Sigmoid colon (tissue), 7 donors: ENCODE results near the gene DGKQ. TPM values are rescaled to one million over a fixed set of nuclear protein-coding genes. Genes with fewer than 3 reads are reported as not detected.

Experiments used
- DNase-seq: peaks from one replicate; pipeline ENCODE4 v3.0.0-alpha.2; 2019
- H3K27ac ChIP-seq, 4 donors: fragments of 200-600 bp; sonication (generic); one replicate each; pipeline ENCODE4 v1.5.1; 2016 to 2019; ENCODE audit warnings: mild to moderate bottlenecking in 1 of 4
- H3K27me3 ChIP-seq, 3 donors: fragments of 200-600 bp; sonication (generic); one replicate each; pipeline ENCODE4 v1.5.1; 2019; ENCODE audit warnings: mild to moderate bottlenecking in 1 of 3
- H3K36me3 ChIP-seq, 4 donors: fragments of 200-600 bp; sonication (generic); one replicate each; pipeline ENCODE4 v1.5.1; 2016 to 2019
- H3K4me1 ChIP-seq, 4 donors: fragments of 200-600 bp; sonication (generic); one replicate each; pipeline ENCODE4 v1.5.1; 2017 to 2019
- H3K4me3 ChIP-seq, 4 donors: fragments of 200-600 bp; sonication (generic); one replicate each; pipeline ENCODE4 v1.5.1; 2017 to 2019; ENCODE audit warnings: mild to moderate bottlenecking in 2 of 4, moderate library complexity in 1 of 4
- H3K9me3 ChIP-seq, 4 donors: fragments of 200-600 bp in 3 of 4; sonication (generic) in 3 of 4; one replicate each; pipeline versions ENCODE4 v1.5.1 to v1.6.1; 2013 to 2019
- EP300 ChIP-seq, 4 donors: sonication (generic); formaldehyde crosslinking; IDR thresholded peaks; one replicate each; pipeline ENCODE4 v1.6.1; 2017; ENCODE audit warnings: antibody characterized with exemption in 4 of 4
- POLR2A ChIP-seq, 2 donors: fragments of 450-650 bp; IDR thresholded peaks; one replicate each; pipeline ENCODE4 v1.6.1; 2016; ENCODE audit warnings: antibody characterized with exemption in 2 of 2, mild to moderate bottlenecking in 2 of 2, moderate library complexity in 2 of 2
- POLR2AphosphoS5 ChIP-seq, 4 donors: sonication (generic); formaldehyde crosslinking; IDR thresholded peaks; one replicate each; pipeline ENCODE4 v1.6.1; 2017; ENCODE audit warnings: antibody characterized with exemption in 4 of 4
- WGBS, 2 donors: extraction: QIAGEN DNeasy Blood & Tissue Kit; methylation state at CpG; one replicate each; pipeline ENCODE4 v1.1.7; 2013; 5-methylcytosine and 5-hydroxymethylcytosine counted together
- intact Hi-C: fragments of 100-400 bp; cut with DNase I; formaldehyde crosslinking; loops from one replicate; pipeline ENCODE4 v1.15.1; 2023
- polyA plus RNA-seq, 3 donors: library from polyadenylated mRNA; stranded (reverse); fragments of 200-250 nt; gene quantifications; one replicate each; pipeline ENCODE4 v1.2.3, GENCODE V29; 2013
- total RNA-seq, 4 donors: library from RNA; depleted of rRNA; stranded (reverse); fragments of >200 nt; gene quantifications; one replicate each; pipeline ENCODE4 v1.1.0, GENCODE V29; 2016
- TF ChIP-seq, protein P1 (sequence below), 4 experiments: fragments of 450-650 bp in 3 of 4; fragments of 200-600 bp in 1 of 4; IDR thresholded peaks; one replicate each; pipeline ENCODE4 v1.5.1; 2016 to 2019; ENCODE audit warnings: antibody characterized with exemption in 4 of 4, mild to moderate bottlenecking in 3 of 4, moderate library complexity in 2 of 4
- donor health status: healthy with polysubstance abuse.
- donor health status: Bipolar disorder and iron deficiency.
- donor health status: healthy.

DGKQ gene
- total and polyA plus RNA-seq, 7 donors = 3.5 to 26.2 (median 8.9) TPM

DNA sequence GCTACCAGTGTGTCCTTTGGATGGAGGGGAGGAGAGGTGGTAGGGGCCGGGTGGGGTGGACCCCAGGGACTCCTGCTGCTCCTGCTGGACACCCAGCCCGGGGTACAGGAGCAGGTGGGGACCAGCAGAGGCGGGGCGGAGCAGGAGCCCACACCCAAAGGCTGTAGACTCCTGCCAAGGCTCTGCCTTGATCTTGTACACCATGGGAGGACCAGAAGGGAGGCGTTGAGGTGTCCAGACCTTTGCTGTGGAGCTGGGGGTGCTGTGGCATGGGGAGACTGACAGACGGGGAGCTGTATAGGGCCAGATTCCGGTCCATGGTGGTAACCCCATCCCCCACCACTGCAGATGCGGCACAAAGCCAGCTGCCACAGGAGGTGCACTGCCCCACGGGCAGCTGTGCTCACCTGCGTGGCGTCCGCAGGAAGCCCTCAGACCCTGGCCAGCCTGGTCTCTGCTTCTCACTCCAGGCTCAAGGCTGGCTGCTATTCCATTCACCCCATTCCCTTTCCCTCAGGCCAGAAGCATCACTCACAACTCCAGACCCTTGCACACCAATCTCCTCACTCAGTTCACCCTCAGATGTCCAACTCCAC, 24.8 kb upstream of the DGKQ start:
- TF ChIP-seq POLR2A (IDR thresholded peaks at IDR 0.05) = no peak
- TF ChIP-seq POLR2AphosphoS5 (IDR thresholded peaks at IDR 0.05) = no peak
- TF ChIP-seq EP300 (IDR thresholded peaks at IDR 0.05) = no peak
- TF ChIP-seq, protein P1, sequence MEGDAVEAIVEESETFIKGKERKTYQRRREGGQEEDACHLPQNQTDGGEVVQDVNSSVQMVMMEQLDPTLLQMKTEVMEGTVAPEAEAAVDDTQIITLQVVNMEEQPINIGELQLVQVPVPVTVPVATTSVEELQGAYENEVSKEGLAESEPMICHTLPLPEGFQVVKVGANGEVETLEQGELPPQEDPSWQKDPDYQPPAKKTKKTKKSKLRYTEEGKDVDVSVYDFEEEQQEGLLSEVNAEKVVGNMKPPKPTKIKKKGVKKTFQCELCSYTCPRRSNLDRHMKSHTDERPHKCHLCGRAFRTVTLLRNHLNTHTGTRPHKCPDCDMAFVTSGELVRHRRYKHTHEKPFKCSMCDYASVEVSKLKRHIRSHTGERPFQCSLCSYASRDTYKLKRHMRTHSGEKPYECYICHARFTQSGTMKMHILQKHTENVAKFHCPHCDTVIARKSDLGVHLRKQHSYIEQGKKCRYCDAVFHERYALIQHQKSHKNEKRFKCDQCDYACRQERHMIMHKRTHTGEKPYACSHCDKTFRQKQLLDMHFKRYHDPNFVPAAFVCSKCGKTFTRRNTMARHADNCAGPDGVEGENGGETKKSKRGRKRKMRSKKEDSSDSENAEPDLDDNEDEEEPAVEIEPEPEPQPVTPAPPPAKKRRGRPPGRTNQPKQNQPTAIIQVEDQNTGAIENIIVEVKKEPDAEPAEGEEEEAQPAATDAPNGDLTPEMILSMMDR (IDR thresholded peaks at IDR 0.05) = no peak
- DNase-seq = no peak
- Histone ChIP-seq H3K27ac (no peak overlapping the region), H3K36me3 (no peaks in the 10 kb centered on the region), H3K4me1 (peaks cover 0 to 31% (median 28%) of the 10 kb centered on the region in 4 donors), H3K9me3 (no peaks in the 10 kb centered on the region), H3K27me3 (peaks cover 48 to 72% (median 59%) of the 10 kb centered on the region in 3 donors), H3K4me3 (no peak overlapping the region)
- WGBS, 2 donors = 10 to 45% methylated on average over 12 of the region's 12 CpGs
- intact Hi-C loops = no loop called here

GRCh38 chr4:997375-998071, 24.2 kb upstream of the DGKQ start:
- Histone ChIP-seq H3K4me1 (peaks cover 0 to 24% (median 21%) of the 10 kb centered on the region in 4 donors), H3K27me3 (peaks cover 41 to 65% (median 53%) of the 10 kb centered on the region in 3 donors), H3K36me3 (no peaks in the 10 kb centered on the region), H3K4me3 (peak overlapping the region in 3 of 4 donors; percentile 24 to 44 (median 40)), H3K9me3 (no peaks in the 10 kb centered on the region), H3K27ac (no peak overlapping the region)
- whole genome bisulfite sequencing, 2 donors = 1 to 2% methylated on average over 68 of the region's 68 CpGs
- TF ChIP-seq POLR2A (IDR thresholded peaks at IDR 0.05) (no peak), POLR2AphosphoS5 (IDR thresholded peaks at IDR 0.05) (no peak), EP300 (IDR thresholded peaks at IDR 0.05) (no peak)
- TF ChIP-seq, protein P1 (IDR thresholded peaks at IDR 0.05) = no peak
- intact Hi-C loops = no loop called here
- DNase-seq = no peak

GRCh38 chr4:996997-997374, 23.6 kb upstream of the DGKQ start:
- peaks cover 0 to 18% (median 16%) of the 10 kb centered on the region in 4 donors for H3K4me1 ChIP-seq
- H3K9me3 ChIP-seq = no peaks in the 10 kb centered on the region
- 10 to 12% methylated on average over 25 of the region's 25 CpGs for WGBS, 2 donors
- TF ChIP-seq POLR2AphosphoS5 (IDR thresholded peaks at IDR 0.05) = no peak
- TF ChIP-seq, protein P1 (IDR thresholded peaks at IDR 0.05) = no peak
- TF ChIP-seq POLR2A (IDR thresholded peaks at IDR 0.05) = no peak
- no peak for TF ChIP-seq EP300 (IDR thresholded peaks at IDR 0.05)
- intact Hi-C loops = no loop called here
- no peaks in the 10 kb centered on the region for H3K36me3 ChIP-seq
- DNase-seq = no peak
- H3K27me3 ChIP-seq = peaks cover 36 to 59% (median 47%) of the 10 kb centered on the region in 3 donors
- H3K4me3 ChIP-seq = peak overlapping the region in 3 of 4 donors; percentile 24 to 44 (median 40)
- no peak overlapping the region for H3K27ac ChIP-seq

DNA sequence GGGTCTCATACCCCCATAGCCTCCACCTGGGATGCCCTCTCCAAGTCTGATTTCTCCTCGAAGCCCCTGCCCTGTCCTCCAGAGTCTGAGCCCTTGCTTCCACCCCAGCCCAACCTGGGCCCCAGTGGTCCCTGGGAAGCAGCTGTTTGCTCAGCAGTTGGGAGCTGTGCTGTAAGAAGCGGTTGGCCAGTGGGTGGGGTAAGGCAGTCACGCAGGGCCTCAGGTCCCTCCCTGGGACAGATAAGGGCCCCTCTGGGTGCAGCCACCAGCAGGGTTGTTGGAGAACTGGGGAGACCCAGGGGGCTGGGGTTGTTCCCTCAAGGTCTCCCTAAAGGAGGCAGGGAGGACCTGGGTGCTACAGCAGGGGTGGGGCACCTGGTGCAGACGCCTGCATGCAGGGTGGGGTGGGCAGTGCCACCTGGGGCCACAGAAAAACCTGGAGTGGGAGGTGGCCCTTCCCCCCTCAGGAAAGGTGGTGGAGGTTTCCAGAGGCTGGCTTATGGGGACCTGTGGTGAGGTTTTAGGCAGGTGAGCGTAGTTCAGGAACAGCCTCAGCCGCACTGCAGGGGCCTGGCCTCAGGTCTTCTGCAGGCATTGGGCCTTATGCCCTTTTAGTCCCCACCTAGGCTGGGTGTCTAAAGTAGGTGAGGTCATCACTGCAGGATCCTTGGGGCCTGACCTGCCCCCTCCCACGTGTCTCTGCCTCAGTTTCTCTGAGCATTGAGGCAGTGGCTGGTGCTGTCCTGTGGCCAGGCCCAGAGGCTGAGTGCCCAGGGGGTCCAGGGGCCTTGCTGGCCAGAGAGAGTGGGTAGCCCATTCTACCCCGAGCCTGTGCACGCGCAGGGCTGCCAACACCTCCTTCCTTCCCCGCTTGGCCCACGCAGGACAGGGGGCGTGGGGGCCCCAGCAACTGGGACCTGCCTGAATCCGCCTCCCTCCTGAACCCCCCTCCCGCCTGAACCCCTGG, 22.9 kb upstream of the DGKQ start:
- TF ChIP-seq POLR2A (IDR thresholded peaks at IDR 0.05) = no peak
- Histone ChIP-seq H3K27ac (no peak overlapping the region), H3K27me3 (peaks cover 29 to 53% (median 40%) of the 10 kb centered on the region in 3 donors), H3K9me3 (no peaks in the 10 kb centered on the region), H3K36me3 (no peaks in the 10 kb centered on the region), H3K4me1 (peaks cover 0 to 15% (median 14%) of the 10 kb centered on the region in 4 donors), H3K4me3 (no peak overlapping the region)
- 58 to 68% methylated on average over 15 of the region's 15 CpGs for WGBS, 2 donors
- intact Hi-C loops = no loop called here
- DNase-seq = no peak
